Ishikawa (cell line): ENCODE data around the gene RASGRP1.

ENCODE experiments used
- CEBPB ChIP-seq: IDR thresholded peaks from 2 replicates; pipeline ENCODE4 v1.6.1; 2012
- CREB1 ChIP-seq: IDR thresholded peaks from 2 replicates; pipeline ENCODE4 v1.6.1; 2012; ENCODE audit warnings: low read depth
- EGR1 ChIP-seq: IDR thresholded peaks from 2 replicates; pipeline ENCODE4 v1.6.1; 2012
- EP300 ChIP-seq: IDR thresholded peaks from 2 replicates; pipeline ENCODE4 v1.6.1; 2012; ENCODE audit warnings: borderline replicate concordance
- FOXM1 ChIP-seq: IDR thresholded peaks from 2 replicates; pipeline ENCODE4 v1.6.1; 2012; ENCODE audit warnings: low read depth, borderline replicate concordance
- NFIC ChIP-seq: IDR thresholded peaks from 2 replicates; pipeline ENCODE4 v1.6.1; 2012
- RAD21 ChIP-seq: IDR thresholded peaks from 2 replicates; pipeline ENCODE4 v1.6.1; 2012; ENCODE audit warnings: low read depth
- TAF1 ChIP-seq: IDR thresholded peaks from 2 replicates; pipeline ENCODE4 v1.6.1; 2012; ENCODE audit warnings: low read depth, mild to moderate bottlenecking
- TCF12 ChIP-seq: IDR thresholded peaks from 2 replicates; pipeline ENCODE4 v1.6.1; 2012; ENCODE audit warnings: low read depth
- TEAD4 ChIP-seq: IDR thresholded peaks from 2 replicates; pipeline ENCODE4 v1.6.1; 2012
- YY1 ChIP-seq: IDR thresholded peaks from 2 replicates; pipeline ENCODE4 v1.6.1; 2012; ENCODE audit warnings: low read depth
- ZBTB7A ChIP-seq: IDR thresholded peaks from 2 replicates; pipeline ENCODE4 v1.6.1; 2012; ENCODE audit warnings: low read depth
- TF ChIP-seq, protein P1 (sequence below): IDR thresholded peaks from 2 replicates; pipeline ENCODE4 v1.6.1; 2012; ENCODE audit warnings: low read depth, mild to moderate bottlenecking
- TF ChIP-seq, protein P2 (sequence below): IDR thresholded peaks from 2 replicates; pipeline ENCODE4 v1.6.1; 2012
- TF ChIP-seq, protein P3 (sequence below): IDR thresholded peaks from 2 replicates; pipeline ENCODE4 v1.6.1; 2012

Gene RASGRP1

DNA sequence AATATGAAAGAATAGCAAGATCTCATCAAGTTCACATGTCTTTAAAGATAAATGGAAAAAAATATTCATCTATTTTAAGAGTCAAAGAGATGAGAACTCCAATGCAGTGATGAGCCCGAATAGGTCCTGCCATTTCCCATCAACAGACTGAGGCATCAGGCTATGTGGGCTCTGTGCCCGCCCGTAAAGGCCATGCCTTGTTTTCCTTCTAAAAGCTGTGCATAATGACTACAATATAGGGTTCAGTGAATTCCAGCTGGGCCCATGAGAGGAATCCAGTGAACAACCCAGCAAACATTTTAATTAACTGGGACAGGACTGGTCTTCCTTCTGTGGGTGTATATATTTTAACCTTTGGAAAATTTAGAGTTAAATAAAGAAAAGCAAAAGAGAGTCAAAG is 44.6 kb downstream of the RASGRP1 start:
- TF ChIP-seq, protein P1, sequence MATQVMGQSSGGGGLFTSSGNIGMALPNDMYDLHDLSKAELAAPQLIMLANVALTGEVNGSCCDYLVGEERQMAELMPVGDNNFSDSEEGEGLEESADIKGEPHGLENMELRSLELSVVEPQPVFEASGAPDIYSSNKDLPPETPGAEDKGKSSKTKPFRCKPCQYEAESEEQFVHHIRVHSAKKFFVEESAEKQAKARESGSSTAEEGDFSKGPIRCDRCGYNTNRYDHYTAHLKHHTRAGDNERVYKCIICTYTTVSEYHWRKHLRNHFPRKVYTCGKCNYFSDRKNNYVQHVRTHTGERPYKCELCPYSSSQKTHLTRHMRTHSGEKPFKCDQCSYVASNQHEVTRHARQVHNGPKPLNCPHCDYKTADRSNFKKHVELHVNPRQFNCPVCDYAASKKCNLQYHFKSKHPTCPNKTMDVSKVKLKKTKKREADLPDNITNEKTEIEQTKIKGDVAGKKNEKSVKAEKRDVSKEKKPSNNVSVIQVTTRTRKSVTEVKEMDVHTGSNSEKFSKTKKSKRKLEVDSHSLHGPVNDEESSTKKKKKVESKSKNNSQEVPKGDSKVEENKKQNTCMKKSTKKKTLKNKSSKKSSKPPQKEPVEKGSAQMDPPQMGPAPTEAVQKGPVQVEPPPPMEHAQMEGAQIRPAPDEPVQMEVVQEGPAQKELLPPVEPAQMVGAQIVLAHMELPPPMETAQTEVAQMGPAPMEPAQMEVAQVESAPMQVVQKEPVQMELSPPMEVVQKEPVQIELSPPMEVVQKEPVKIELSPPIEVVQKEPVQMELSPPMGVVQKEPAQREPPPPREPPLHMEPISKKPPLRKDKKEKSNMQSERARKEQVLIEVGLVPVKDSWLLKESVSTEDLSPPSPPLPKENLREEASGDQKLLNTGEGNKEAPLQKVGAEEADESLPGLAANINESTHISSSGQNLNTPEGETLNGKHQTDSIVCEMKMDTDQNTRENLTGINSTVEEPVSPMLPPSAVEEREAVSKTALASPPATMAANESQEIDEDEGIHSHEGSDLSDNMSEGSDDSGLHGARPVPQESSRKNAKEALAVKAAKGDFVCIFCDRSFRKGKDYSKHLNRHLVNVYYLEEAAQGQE: no peak
- no peak for TF ChIP-seq RAD21
- TF ChIP-seq EGR1: no peak
- no peak for TF ChIP-seq TCF12
- no peak for TF ChIP-seq YY1
- TF ChIP-seq CREB1: no peak
- TF ChIP-seq CEBPB: no peak
- TF ChIP-seq TEAD4: no peak
- TF ChIP-seq TAF1: no peak

DNA sequence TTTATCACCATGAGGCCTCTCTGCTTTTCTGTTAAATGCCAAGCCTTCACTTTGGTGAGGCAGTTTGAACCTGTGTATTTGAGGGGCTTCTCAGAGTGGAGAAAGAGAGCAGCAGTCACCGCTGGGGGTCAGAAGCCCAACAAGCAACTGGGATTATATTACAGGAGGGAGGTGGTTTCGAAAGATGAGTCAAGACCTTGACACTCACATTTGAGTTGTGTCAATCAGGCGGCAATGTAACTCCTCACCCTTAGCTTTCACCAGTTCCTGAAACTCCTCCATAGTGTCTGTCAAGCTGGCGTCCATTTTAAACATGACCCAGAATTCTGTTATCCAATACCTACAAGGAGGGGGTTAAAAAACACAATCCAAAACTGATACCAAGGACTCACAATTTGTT is 46.5 kb downstream of the RASGRP1 start:
- TF ChIP-seq RAD21 (no peak), YY1 (no peak), TAF1 (no peak), TCF12 (no peak), CREB1 (no peak), NFIC (no peak), CEBPB (no peak), ZBTB7A (no peak), EP300 (no peak), TEAD4 (no peak), FOXM1 (no peak)
- TF ChIP-seq, protein P1: no peak
- TF ChIP-seq, protein P2, sequence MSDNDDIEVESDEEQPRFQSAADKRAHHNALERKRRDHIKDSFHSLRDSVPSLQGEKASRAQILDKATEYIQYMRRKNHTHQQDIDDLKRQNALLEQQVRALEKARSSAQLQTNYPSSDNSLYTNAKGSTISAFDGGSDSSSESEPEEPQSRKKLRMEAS: no peak
- TF ChIP-seq, protein P3, sequence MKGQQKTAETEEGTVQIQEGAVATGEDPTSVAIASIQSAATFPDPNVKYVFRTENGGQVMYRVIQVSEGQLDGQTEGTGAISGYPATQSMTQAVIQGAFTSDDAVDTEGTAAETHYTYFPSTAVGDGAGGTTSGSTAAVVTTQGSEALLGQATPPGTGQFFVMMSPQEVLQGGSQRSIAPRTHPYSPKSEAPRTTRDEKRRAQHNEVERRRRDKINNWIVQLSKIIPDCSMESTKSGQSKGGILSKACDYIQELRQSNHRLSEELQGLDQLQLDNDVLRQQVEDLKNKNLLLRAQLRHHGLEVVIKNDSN: no peak

DNA sequence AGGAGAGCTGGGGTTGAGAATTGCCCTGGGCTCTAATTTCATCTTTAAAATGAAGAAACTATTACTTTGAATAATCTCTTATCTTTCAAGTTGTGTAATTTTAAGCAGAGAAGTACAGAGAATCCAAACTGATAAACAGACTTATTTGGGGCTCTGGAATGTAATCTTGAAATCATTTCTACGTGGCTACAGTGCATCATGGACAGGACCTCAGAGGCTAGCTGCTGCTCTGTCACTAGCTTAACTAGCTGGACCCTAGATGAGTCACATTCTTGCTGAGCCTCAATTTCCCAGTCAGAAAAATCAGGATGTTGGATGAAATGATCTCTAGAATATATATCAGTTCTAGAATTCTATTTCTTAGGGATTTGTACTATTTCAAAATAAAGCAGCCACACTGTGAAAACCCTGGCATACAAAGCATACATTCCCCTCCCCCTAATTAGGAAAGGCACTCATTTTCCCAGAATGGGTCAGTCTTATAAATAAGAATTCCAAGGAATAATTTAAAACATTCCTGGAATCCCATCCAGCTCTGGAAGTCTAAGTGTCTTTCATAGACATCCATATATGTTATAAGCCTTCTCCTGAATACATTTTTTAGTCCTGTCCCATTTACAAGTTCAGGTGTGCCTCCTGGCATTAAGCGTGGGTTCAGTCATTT is 47.2 kb downstream of the RASGRP1 start:
- TF ChIP-seq, protein P3: no peak
- no peak for TF ChIP-seq CREB1
- no peak for TF ChIP-seq RAD21
- TF ChIP-seq NFIC: no peak
- TF ChIP-seq YY1: no peak
- no peak for TF ChIP-seq EP300
- no peak for TF ChIP-seq TCF12
- TF ChIP-seq, protein P2: no peak
- TF ChIP-seq EGR1: no peak
- TF ChIP-seq CEBPB: no peak
- no peak for TF ChIP-seq TAF1
- no peak for TF ChIP-seq FOXM1
- no peak for TF ChIP-seq ZBTB7A
- TF ChIP-seq, protein P1: no peak

DNA sequence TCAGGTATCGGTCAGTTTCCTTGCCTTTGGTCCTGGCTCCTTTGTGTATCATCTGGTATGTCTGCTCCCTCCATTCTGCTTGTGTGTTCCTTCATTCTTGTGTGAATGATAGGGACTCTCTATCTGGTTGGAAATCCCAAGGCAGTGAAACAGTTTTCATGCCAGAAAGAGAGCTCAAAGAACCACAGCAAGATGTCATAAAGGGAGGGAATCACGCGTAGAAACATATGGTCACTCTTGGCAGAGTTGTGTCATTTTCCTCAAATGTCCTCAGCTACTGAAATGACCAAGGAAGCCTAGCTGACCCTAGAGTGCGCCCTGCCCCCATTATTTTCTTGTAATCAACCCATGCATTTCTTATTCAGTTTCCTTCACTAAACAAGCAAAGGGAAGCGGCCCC is 48.0 kb downstream of the RASGRP1 start:
- TF ChIP-seq, protein P2: no peak
- TF ChIP-seq, protein P3: no peak
- no peak for TF ChIP-seq TCF12
- no peak for TF ChIP-seq FOXM1
- TF ChIP-seq ZBTB7A: no peak
- TF ChIP-seq YY1: no peak
- no peak for TF ChIP-seq TEAD4
- TF ChIP-seq TAF1: no peak
- no peak for TF ChIP-seq NFIC
- no peak for TF ChIP-seq CREB1
- no peak for TF ChIP-seq CEBPB
- TF ChIP-seq, protein P1: no peak
- no peak for TF ChIP-seq EP300
- TF ChIP-seq RAD21: no peak
- TF ChIP-seq EGR1: no peak
